Cerebellar cortex (tissue), 1 donor: ENCODE data around the gene CIROP.
A peak's percentile ranks its signal among the peaks of the same experiment; 100 is the strongest.

Experiments
- DNase-seq: peaks from one replicate; pipeline ENCODE4 v3.0.0-alpha.2; 2015; ENCODE audit warnings: low spot score

CIROP gene

GRCh38 chr14:23093991-23094665, 10.7 kb downstream of the CIROP start:
- DNase-seq: no peak

DNA sequence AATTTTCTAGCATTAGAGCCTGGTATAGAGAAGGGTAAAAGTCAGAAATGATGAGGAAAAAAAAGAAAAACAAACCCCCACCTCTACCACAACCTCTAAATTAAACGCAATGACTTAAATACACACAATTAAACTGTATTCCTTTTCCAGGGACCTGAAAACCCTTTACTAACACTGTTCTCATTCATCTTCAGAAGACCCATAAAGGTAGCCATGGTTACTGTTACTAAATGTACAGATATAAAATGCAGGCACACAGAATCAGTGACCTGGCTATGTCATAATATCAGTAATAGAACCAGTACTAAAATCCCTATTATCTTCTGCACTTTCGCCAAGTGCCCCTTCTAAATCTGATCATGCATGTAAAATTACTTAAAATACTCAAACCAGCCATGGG, 11.3 kb downstream of the CIROP start:
- DNase-seq: no peak

- no peak for DNase-seq
These were observed 11.7 kb downstream of the CIROP start for GRCh38 chr14:23093104-23093503.

DNA sequence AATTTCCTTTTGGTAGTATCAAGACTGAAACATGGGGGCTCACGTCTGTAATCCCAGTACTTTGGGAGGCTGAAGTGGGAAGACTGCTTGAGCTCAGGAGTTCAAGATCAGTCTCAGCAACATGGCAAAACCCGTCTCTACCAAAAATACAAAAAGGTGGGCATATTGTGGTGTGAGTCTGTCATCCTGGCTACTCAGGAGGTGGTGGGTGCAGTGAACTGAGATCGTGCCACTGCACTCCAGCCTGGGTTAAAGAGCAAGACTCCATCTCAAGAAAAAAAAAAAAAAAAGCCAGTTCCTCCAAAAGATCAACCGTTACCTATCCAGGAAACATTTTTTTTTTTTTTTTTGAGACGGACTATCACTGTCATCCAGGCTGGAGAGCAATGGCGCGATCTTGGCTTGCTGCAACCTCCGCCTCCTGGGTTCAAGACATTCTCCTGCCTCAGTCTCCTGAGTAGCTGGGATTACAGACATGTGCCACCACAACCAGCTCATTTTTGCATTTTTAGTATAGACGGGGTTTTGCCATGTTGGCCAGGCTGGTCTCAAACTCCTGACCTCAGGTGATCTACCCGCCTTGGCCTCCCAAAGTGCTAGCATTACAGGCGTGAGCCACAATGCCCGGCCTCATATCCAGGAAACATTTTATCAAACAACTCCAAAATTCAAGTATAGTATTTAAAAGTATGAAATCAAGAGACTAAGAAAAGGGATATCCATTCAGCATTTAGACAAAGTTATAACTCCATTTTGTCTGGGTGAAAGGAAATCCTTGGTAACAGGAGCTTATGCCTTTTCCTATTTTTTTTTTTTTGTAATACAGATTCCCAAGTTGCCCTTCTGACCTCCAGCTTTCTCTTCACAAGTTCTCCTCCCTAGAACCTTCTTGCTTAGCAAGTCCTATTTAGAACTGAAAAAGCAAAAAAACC, 13.2 kb downstream of the CIROP start:
- DNase-seq: no peak

DNA sequence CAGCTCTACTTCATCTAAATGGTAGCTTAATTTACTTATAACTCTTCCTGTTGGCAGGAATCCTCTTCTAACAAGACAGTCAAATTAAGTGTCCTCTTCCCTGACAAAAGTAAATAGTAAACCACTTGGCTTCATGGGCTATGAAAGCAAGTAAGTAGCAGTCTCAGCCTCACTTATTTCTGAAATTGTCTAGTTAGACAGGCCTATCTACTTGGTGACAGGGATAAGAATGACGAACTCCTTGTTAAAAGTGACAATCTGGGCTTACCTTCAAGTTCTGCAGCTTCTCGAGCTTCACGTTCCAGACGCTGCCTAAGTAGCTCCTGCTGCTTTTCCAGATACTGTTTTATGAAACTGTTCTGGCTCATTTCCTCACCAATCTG, 14.5 kb downstream of the CIROP start:
- DNase-seq: no peak

DNA sequence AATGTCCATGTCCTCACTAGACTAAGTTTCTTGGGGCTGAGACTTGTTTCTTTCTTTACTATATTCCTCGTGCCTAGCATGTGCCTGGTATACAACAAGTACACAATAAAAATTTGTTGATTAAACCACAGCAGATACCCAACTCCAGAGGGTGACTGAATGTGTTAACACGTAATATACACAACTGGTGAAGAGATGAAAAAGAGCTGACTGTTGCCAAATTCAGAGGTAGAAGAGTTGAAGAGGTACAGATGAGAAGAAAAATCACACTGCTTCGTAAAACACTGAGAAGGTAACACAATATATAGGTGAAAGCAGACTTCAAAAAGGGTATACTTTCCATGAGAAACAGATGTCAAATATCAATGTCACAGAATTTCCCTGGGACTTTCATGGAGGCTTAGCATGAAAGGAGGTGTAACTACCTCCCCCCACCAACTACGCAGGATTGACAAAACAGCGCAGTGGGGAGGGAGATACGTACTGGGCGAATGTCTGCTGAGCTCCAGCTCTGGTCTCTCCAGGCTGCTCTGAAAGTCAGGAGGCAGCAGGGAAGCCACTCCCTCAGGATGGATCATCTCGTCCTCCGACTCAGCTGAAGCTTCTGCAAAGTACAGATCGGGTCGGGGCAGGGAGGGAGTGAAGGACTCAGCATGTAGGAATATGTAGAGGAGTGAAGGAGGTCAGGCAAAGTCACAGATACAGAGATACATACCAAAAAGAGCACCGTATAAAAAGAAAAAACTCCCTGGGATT, 15.1 kb downstream of the CIROP start:
- DNase-seq: no peak

- DNase-seq: no peak
These were observed 18.2 kb downstream of the CIROP start for GRCh38 chr14:23086565-23086964.

DNA sequence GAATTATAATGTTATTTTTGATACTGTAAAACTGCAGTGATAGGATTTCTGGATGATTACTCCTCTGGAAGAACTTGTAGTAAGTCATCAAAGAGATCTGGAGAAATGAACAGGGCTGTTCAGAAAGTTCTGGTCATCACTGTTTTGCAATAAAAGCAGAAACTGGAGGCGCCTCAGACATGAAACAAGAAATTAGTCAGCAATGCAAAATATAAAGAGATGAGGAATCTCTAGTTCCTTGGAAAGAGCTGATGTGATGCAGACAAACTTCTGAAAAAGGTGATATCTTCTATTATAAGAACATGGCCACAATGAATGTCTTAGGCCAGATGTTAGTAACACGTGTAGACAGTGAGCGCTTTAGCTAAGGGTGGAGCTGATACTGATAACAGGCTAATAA, 19.3 kb downstream of the CIROP start:
- no peak for DNase-seq

DNA sequence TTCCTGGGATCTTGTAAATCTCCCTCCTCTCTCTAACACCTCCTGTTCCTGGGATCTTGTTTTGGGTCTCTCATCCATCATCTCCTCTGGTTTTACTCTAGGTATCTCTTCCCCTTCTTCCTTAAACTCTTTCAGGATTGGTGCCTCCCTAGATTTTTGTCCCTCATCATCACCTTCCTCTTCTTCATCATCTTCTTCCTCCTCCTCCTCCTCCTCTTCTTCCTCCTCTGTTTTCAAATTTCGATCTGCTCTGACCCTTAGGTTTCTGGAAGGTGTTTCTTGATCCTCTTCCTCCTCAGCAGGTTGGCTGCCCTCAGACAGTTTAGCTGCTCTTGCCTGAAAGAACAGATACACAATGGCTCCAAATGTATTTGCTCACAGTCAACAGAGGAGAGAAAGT, 24.3 kb downstream of the CIROP start:
- no peak for DNase-seq

- DNase-seq: no peak
These were observed 25.1 kb downstream of the CIROP start for GRCh38 chr14:23079716-23080115.

GRCh38 chr14:23078692-23079116, 26.1 kb downstream of the CIROP start:
- no peak for DNase-seq

DNA sequence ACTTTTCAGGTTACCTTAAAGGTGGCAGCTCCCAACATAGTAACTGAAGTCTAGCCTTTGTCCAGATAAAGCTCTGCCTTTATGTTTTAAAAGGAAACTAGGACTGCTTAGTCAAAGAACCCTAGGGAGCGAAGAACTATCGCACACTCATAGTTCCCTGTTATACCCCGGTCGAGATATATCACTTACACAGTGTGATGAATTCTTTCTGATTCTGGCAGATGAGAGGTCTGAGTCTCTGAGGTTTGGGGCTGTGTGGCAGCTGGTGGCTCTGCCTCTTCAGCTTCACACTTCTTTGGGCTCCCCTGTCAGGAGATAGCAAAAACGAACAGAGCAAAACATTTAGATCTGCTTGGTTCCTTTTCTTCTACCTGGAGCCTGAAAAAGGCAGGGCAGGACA, 26.8 kb downstream of the CIROP start:
- DNase-seq: no peak

DNA sequence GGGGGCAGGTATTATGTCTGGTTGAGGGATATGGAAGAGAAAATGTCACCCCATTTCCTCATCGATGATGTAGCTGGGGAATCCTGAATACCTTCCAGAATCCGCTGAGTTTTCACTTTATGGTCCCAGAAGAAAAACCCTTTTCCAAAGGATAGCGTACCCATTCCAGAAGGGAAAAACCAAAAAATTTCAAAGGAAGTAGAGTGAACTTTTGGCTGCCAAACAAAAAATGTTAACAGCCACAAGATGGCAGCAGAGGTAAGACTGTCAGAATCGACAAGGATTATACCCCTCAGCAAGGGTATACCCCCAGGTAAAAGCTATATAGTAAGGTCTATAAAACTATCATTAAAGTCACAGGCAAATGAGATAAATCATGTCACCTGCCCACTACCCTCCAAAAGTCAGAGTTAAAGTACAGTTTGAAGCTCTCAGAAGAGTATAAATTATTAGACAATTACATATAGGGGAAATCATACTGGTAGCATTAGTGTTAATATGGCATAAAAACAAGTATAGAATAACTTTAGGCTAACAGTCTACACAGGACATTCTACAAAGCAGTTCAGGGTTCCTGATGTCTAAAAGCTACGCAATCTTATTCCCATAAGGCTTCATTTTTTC, 27.9 kb downstream of the CIROP start:
- no peak for DNase-seq

DNA sequence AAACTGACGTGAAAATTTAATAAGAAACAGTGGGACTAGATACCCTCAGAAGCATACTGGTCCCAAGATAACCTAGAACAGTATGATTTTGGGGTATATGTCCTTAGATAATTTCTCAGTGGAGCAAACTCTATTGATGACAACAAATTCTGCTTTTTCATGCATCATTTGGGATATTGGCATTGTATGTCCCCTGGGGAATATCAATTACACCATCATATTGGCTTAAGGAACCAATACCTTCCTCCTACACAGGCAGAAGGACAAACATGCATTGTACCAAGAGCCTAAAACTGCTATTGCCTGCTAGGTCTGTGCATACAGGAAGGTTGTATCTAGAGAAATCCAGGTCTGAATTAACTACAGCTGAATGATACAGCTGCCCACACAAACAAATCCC, 29.9 kb downstream of the CIROP start:
- no peak for DNase-seq

- no peak for DNase-seq
These were observed 32.8 kb downstream of the CIROP start for GRCh38 chr14:23071921-23072539.

DNA sequence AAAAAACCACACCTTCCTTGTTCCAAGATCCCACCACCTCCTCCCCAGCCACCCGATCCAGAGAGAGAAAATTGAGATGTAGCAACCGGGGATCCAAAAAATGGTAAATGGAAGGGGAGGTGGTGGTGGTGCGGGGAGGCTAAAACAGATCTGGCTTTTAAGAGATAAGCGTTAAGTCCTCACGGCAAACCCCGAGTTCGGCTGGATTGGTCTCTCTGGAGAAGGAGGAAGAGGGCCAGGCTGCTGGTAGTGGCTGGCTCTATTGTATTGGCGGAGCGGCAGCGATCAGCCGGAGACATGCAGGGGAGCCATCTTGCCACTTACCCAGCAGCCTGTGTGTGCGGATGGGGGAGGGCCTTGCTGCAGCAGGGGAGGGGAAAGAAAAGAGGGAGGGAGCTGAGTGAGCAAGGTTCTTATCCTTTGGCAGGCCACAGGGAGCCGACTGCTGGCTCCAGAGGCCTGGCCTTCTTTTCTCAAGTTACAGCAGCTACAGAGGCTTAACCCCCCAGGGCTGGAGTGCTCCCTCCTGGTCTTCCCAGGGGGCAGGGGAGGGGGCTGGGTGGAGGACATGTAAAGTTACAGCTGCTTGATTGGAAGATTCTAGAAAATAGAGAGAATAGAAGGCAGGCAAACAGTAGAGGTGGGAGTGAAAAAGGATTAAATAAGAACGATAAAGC, 33.4 kb downstream of the CIROP start:
- DNase-seq: peak; percentile 92

DNA sequence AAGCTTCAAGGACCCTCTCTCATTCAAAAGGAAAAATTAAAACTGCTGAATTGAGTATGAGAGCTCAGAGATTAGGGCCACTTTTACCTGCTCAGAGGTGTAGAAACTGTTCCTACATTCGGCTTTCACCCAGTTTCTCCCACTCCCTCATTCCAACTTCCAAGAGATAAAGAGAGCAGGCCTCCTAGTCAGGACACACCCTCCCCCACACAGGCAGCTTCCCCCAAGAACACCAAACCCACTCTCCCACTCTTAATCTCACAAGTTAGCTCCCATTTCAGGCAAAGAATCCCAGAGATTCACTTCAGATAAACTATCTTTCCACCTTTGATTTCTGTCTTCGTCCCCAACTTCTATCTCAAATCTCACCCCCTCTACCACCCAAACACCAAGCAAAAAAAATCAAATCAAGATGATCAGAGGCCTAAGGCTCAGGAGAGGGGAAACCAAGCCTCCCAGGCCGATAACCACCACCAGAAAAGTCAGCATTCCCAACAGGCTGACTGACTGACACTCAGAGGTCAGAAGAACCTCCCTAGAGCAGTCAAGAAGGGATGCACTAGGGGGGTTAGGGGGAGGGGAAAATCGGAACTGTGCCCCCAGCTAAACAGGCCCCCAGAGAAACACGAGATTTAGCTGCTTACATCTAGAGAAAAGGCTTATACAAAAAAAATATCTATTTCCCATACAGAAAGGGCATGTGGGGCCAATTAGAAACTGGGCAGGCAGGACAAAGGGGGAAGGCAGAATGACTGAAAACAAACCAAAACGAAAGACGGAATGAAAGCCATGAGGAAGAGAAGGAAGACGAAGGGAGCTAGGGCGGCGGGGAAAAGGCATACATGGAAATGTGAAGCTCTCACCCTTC, 34.3 kb downstream of the CIROP start:
- DNase-seq: no peak

GRCh38 chr14:23069413-23069806, 35.4 kb downstream of the CIROP start:
- DNase-seq: no peak

DNA sequence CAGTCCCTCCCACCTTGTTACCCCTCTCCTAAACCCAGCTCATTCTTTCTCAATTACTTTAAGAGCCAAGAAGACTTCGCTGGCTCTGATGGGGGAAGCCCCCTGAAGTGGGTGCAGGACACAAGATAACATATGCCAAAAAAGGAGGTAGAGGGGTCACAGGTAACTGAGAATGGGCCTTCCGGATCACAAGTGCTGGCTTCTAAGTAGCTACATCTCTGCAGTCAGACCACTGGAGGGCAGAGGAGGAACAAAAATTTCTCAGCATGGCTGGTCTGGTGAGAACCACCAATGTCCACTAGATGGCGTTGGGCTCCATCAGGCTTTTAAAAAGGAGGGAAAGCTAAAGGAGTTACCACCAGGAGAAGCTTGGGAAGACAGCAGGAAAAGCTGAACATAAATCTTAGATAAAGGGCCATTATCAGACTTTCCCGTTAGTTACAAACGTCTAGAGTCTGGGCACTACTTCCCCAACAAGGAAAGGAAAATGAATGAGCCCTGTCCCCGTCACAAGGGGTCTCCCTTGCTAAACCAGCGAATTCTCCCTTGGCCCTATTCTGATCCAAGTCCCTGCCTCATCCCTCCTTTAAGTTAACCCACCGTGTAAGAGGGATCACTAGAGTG, 35.9 kb downstream of the CIROP start:
- DNase-seq: peak; percentile 96
